Measurements from ENCODE around the gene LITAF. TPM values are rescaled to one million over a fixed set of nuclear protein-coding genes. Genes with fewer than 3 reads are reported as not detected.
A peak's percentile ranks its signal among the peaks of the same experiment; 100 is the strongest.
"Not testable (repeated sequence)": the region's sequence is repeated elsewhere in the genome, so short reads cannot be mapped to it uniquely, and the experiment has no call there.

LITAF gene
- total RNA-seq, 2 experiments from 2014 or later: 109 TPM

- ATAC-seq (ENCODE audit: low read depth): no peak
- no peaks in the 10 kb centered on the region for H3K36me3 Mint-ChIP-seq
These were observed 15.2 kb upstream of the LITAF start for GRCh38 chr16:11601911-11602310.

GRCh38 chr16:11601425-11601824 lies 14.7 kb upstream of the LITAF start:
- Mint-ChIP-seq H3K4me1 (peaks cover 4% of the 10 kb centered on the region), H3K36me3 (no peaks in the 10 kb centered on the region), H3K9me3 (no peaks in the 10 kb centered on the region), H3K27ac (no peak overlapping the region), H3K27me3 (peaks cover 2% of the 10 kb centered on the region), H3K4me3 (no peak overlapping the region)
- DNase-seq: no peak
- POLR2A ChIA-PET: no interaction called here
- ATAC-seq (ENCODE audit: low read depth): no peak

More at GRCh38 chr16:11601911-11602310, 15.2 kb upstream of the LITAF start:
- Mint-ChIP-seq H3K4me3 (no peak overlapping the region), H3K27me3 (peaks cover 2% of the 10 kb centered on the region), H3K27ac (no peak overlapping the region), H3K4me1 (peaks cover 4% of the 10 kb centered on the region), H3K9me3 (no peaks in the 10 kb centered on the region)
- POLR2A ChIA-PET: no interaction called here
- no peak for DNase-seq

- Mint-ChIP-seq H3K27ac (no peak overlapping the region), H3K36me3 (no peaks in the 10 kb centered on the region), H3K4me1 (peaks cover 4% of the 10 kb centered on the region), H3K27me3 (peaks cover 2% of the 10 kb centered on the region), H3K9me3 (no peaks in the 10 kb centered on the region), H3K4me3 (no peak overlapping the region)
- ATAC-seq (ENCODE audit: low read depth) (no peak), DNase-seq (no peak)
- POLR2A ChIA-PET: interaction anchor here (1.2 kb wide), 1 partner anchor 13 kb away, joined by 3 read pairs; the partner anchor contains the start of gene LITAF
These were observed 12.9 kb upstream of the LITAF start for GRCh38 chr16:11599579-11599978.

- DNase-seq (no peak), ATAC-seq (ENCODE audit: low read depth) (no peak)
- Mint-ChIP-seq H3K4me3 (no peak overlapping the region), H3K27ac (peak overlapping the region; percentile 52), H3K27me3 (peaks cover 3% of the 10 kb centered on the region), H3K9me3 (no peaks in the 10 kb centered on the region), H3K36me3 (no peaks in the 10 kb centered on the region), H3K4me1 (peaks cover 4% of the 10 kb centered on the region)
- POLR2A ChIA-PET: interaction anchor here (0.5 to 2.2 kb wide), 5 partner anchors 10 to 38 kb away, joined by 3 to 7 read pairs (median 3); no protein-coding TSS in a partner anchor
These were observed 10.7 kb upstream of the LITAF start for GRCh38 chr16:11597235-11598095.

DNA sequence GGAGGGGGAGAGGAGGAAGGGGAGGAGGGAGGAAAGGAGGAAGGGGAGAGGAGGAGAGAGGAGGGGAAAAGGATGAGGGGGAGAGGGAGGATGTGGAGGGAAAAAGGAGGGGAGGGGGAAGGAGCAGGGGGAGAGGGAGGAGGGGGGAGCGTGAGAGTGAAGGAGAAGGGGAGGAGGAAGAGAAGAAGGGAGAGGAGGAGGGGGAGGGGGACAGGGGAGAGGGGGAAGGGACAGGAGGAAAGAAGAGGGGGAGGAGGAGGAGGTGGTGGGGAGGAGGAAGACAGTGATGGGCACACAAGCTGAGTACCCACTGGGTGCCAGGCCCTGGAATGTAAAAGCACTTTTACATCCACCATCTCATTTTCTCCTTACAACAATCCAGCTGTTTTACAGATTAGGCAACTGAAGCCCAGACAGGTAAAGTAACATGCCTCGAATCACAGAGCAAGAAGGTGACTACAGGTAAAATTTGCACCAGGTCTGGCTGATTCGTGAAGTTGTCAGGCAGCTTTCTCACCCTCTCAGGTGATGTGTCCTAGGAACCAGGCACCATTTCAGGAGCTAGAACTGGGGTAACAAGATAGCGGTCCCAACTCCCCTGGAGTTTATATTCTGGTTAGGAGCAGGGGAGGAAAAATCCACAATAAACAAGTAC lies 10.0 kb upstream of the LITAF start:
- POLR2A ChIA-PET: interaction anchor here (0.5 to 2.2 kb wide), 4 partner anchors 9 to 37 kb away, joined by 3 to 7 read pairs (median 4); no protein-coding TSS in a partner anchor
- H3K27ac Mint-ChIP-seq: no peak overlapping the region
- H3K4me1 Mint-ChIP-seq: peaks cover 4% of the 10 kb centered on the region

DNA sequence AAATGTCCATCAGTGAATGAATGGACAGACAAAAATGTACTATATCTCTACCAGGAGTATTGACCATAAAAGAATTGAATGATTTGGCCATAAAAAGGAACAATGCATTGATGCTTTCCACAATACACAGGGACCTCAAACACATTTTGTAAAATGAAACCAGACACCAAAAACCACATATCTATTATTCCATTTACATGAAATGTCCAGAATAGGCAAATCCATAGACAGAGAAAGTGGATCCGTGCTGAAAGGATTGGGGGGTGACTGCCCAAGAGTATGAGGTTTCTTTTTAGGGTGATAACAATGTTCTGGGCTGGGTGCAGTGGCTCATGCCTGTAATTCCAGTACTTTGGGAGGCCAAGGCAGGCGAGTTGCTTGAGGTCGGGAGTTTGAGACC lies 6.9 kb upstream of the LITAF start:
- Mint-ChIP-seq H3K4me3 (no peak overlapping the region), H3K36me3 (no peaks in the 10 kb centered on the region), H3K27me3 (peaks cover 12% of the 10 kb centered on the region), H3K4me1 (peaks cover 7% of the 10 kb centered on the region), H3K27ac (no peak overlapping the region), H3K9me3 (no peaks in the 10 kb centered on the region)
- POLR2A ChIA-PET: interaction anchor here (0.7 kb wide), 1 partner anchor 78 kb away, joined by 3 read pairs; no protein-coding TSS in a partner anchor
- DNase-seq: no peak
- ATAC-seq (ENCODE audit: low read depth): no peak

More for the DNA sequence above, 10.0 kb upstream of the LITAF start:
- Mint-ChIP-seq H3K27me3 (peaks cover 3% of the 10 kb centered on the region), H3K4me3 (no peak overlapping the region), H3K9me3 (no peaks in the 10 kb centered on the region), H3K36me3 (no peaks in the 10 kb centered on the region)
- DNase-seq (no peak), ATAC-seq (ENCODE audit: low read depth) (no peak)

DNA sequence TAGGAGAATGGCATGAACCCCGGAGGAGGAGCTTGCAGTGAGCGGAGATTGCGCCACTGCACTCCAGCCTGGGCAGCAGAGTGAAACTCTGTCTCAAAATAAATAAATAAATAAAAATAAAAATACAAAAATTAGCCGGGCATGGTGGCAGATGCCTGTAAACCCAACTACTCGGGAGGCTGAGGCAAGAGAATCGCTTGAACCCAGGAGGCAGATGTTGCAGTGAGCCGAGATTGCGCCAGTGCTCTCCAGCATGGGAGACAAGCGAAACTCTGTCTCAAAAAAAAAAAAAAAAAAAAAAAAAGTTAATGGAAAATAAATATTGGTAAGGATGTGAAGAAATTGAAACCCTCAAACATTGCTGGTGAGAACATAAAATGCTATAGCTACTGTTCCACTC lies 6.4 kb upstream of the LITAF start:
- H3K4me1 Mint-ChIP-seq; ATAC-seq (ENCODE audit: low read depth): not testable (repeated sequence)

DNA sequence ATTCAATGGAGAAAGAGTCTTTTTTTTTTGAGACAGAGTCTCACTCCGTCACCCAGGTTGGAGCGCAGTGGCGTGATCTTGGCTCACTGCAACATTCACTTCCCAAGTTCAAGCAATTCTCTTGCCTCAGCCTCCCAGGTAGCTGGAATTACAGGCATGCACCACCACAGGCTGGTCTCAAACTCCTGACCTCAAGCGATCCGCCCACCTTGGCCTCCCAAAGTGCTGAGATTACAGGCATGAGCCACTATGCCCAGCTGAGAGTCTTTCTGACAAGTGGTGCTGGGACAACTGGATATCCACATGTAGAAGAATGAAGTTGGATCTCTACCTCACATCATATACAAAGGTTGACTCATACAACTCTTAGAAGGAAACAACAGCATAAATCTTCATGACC lies 4.9 kb upstream of the LITAF start:
- H3K36me3 Mint-ChIP-seq; POLR2A ChIA-PET; H3K27ac Mint-ChIP-seq; DNase-seq; H3K9me3 Mint-ChIP-seq; H3K4me1 Mint-ChIP-seq; H3K4me3 Mint-ChIP-seq; ATAC-seq (ENCODE audit: low read depth): not testable (repeated sequence)
- H3K27me3 Mint-ChIP-seq: peaks cover 12% of the 10 kb centered on the region

More for the DNA sequence above, 6.4 kb upstream of the LITAF start:
- not testable (repeated sequence) for H3K4me3 Mint-ChIP-seq, H3K36me3 Mint-ChIP-seq, H3K27ac Mint-ChIP-seq, DNase-seq, H3K9me3 Mint-ChIP-seq
- POLR2A ChIA-PET: interaction anchor here (0.7 kb wide), 1 partner anchor 78 kb away, joined by 3 read pairs; no protein-coding TSS in a partner anchor
- peaks cover 12% of the 10 kb centered on the region for H3K27me3 Mint-ChIP-seq

DNA sequence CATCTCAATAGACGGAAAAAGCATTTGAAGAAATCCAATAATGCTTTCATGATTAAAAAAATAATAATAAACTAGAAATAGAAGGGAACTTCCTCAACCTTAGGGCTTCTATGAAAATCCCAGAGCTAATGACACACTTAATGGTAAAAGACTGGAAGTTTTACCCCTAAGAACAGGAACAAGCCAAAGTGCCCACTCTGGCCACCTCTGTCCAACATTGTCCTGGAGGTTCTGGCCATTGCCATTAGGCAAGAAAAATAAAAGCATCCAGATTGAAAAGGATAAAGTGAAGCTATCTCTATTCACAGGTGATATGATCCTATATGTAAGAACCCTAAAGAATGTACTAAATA lies 2.5 kb upstream of the LITAF start:
- POLR2A ChIA-PET: interaction anchor here (0.6 to 0.7 kb wide), 3 partner anchors 14 to 44 kb away, joined by 3 to 9 read pairs (median 4); no protein-coding TSS in a partner anchor
- Mint-ChIP-seq H3K9me3 (no peaks in the 10 kb centered on the region), H3K4me3 (no peak overlapping the region)

GRCh38 chr16:11588321-11589197 lies 1.8 kb upstream of the LITAF start:
- Mint-ChIP-seq H3K4me3 (peak overlapping the region; percentile 6), H3K4me1 (peaks cover 24% of the 10 kb centered on the region), H3K36me3 (peaks cover 2% of the 10 kb centered on the region), H3K27me3 (peaks cover 10% of the 10 kb centered on the region), H3K27ac (no peak overlapping the region), H3K9me3 (no peaks in the 10 kb centered on the region)
- ATAC-seq (ENCODE audit: low read depth) (no peak), DNase-seq (no peak)
- POLR2A ChIA-PET: interaction anchor here (0.6 to 1.4 kb wide), 4 partner anchors 9 to 43 kb away, joined by 3 to 7 read pairs (median 4); no protein-coding TSS in a partner anchor

More for the DNA sequence above, 2.5 kb upstream of the LITAF start:
- peaks cover 11% of the 10 kb centered on the region for H3K27me3 Mint-ChIP-seq
- ATAC-seq (ENCODE audit: low read depth): no peak
- no peak for DNase-seq
- H3K27ac Mint-ChIP-seq: no peak overlapping the region
- H3K36me3 Mint-ChIP-seq: peaks cover 2% of the 10 kb centered on the region
- peaks cover 18% of the 10 kb centered on the region for H3K4me1 Mint-ChIP-seq

- Mint-ChIP-seq H3K4me3 (peak overlapping the region; percentile 86), H3K9me3 (no peaks in the 10 kb centered on the region), H3K4me1 (peaks cover 30% of the 10 kb centered on the region), H3K36me3 (peaks cover 5% of the 10 kb centered on the region), H3K27ac (peak overlapping the region; percentile 91), H3K27me3 (peaks cover 10% of the 10 kb centered on the region)
- DNase-seq (no peak), ATAC-seq (ENCODE audit: low read depth) (no peak)
- POLR2A ChIA-PET: interaction anchor here (0.7 to 2.7 kb wide), 12 partner anchors 10 to 210 kb away, joined by 3 to 20 read pairs (median 5); partner anchors contain the start of genes TXNDC11 and ZC3H7A
These were observed 1.0 kb upstream of the LITAF start for GRCh38 chr16:11587643-11588247.

DNA sequence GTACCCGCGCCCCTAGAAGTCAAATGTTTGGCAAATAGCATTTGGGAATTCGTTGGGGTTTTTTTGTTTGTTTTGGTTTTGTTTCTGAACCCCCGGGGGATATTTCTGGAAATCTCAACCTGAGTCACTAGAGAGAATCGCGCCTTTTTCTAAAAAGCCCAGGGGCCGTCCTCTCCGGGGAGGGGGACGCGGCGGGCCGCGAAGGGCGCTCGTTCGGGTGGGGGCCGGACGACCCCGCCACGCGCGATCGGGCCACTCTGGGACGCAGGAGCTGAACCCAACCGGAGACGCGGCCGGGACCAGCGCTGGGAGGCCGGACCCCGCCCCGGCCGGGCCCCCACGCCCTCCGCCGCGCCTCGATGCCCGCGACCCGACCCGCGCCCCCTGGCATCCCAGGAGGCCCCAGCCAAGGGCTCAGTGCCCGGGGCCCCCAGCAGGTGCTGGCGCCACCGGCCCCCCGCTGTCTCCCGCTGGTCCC lies 302 bp downstream of the LITAF start:
- Mint-ChIP-seq H3K4me1 (peaks cover 42% of the 10 kb centered on the region), H3K27me3 (peaks cover 10% of the 10 kb centered on the region), H3K36me3 (peaks cover 5% of the 10 kb centered on the region), H3K27ac (peak overlapping the region; percentile 97), H3K9me3 (no peaks in the 10 kb centered on the region), H3K4me3 (peak overlapping the region; percentile 94)
- ATAC-seq (ENCODE audit: low read depth): no peak
- no peak for DNase-seq
- POLR2A ChIA-PET: interaction anchor here (0.6 to 2.7 kb wide), 14 partner anchors 9 to 211 kb away, joined by 3 to 20 read pairs (median 5); partner anchors contain the start of genes TXNDC11 and ZC3H7A
